M059J (cell line): ENCODE measurements around the gene EMC10. TPM values are rescaled to one million over a fixed set of nuclear protein-coding genes. Genes with fewer than 3 reads are reported as not detected.
"Not testable (repeated sequence)": the region's sequence is repeated elsewhere in the genome, so short reads cannot be mapped to it uniquely, and the experiment has no call there.

Experiments
- DNase-seq: peaks from one replicate; pipeline ENCODE4 v3.0.0-alpha.2; 2012; ENCODE audit warnings: low read depth
- total RNA-seq: library from RNA; depleted of rRNA; stranded (reverse); fragments of >200 nt; shearing (Covaris generic); gene quantifications from 2 replicates; pipeline ENCODE4 v1.2.3, GENCODE V29; 2014; rRNA removed

The EMC10 gene
- 29.2 and 68.1 TPM in 2 replicates for total RNA-seq

GRCh38 chr19:50476224-50476906 lies at the start of gene EMC10, which contains the start of gene GARIN5A:
TSS of gene EMC10 (plus strand) at chr19:50476507. CDS start at chr19:50476545, 38 bp downstream.
TSS of gene GARIN5A (minus strand) at chr19:50476848. CDS start at chr19:50476388, 460 bp downstream.
- DNase-seq: peak; percentile 68

- no peak for DNase-seq
These were observed 48.9 kb upstream of the EMC10 start for GRCh38 chr19:50427318-50427925.

- DNase-seq: peak; percentile 50
These were observed 48.3 kb upstream of the EMC10 start for GRCh38 chr19:50427997-50428425.

- DNase-seq: no peak
These were observed 47.4 kb upstream of the EMC10 start for GRCh38 chr19:50428772-50429463.

GRCh38 chr19:50430888-50431342 lies 45.4 kb upstream of the EMC10 start:
- DNase-seq: no peak

GRCh38 chr19:50431343-50432220 lies 44.7 kb upstream of the EMC10 start:
- DNase-seq: peak; percentile 44

- DNase-seq: no peak
These were observed 43.9 kb upstream of the EMC10 start, which contains the start of gene MYBPC2 for GRCh38 chr19:50432221-50433028. TSS of gene MYBPC2 (plus strand) at chr19:50432892. CDS start at chr19:50432954, 62 bp downstream.

- no peak for DNase-seq
These were observed 42.8 kb upstream of the EMC10 start for GRCh38 chr19:50433201-50434180.

- DNase-seq: no peak
These were observed 41.8 kb upstream of the EMC10 start for GRCh38 chr19:50434525-50434924.

- DNase-seq: no peak
These were observed 41.1 kb upstream of the EMC10 start for GRCh38 chr19:50435221-50435620.

- DNase-seq: no peak
These were observed 40.7 kb upstream of the EMC10 start for GRCh38 chr19:50435627-50436026.

- DNase-seq: no peak
These were observed 38.4 kb upstream of the EMC10 start for GRCh38 chr19:50437862-50438449.

GRCh38 chr19:50439130-50439529 lies 37.2 kb upstream of the EMC10 start:
- not testable (repeated sequence) for DNase-seq

GRCh38 chr19:50444059-50444458 lies 32.2 kb upstream of the EMC10 start:
- no peak for DNase-seq

GRCh38 chr19:50447053-50447452 lies 29.3 kb upstream of the EMC10 start:
- DNase-seq: no peak

- no peak for DNase-seq
These were observed 28.6 kb upstream of the EMC10 start for GRCh38 chr19:50447750-50448149.

GRCh38 chr19:50449236-50449899 lies 26.9 kb upstream of the EMC10 start:
- peak; percentile 68 for DNase-seq
